HG03159 (cell line): ENCODE data around the gene KIF24.
"Not testable (repeated sequence)": the region's sequence is repeated elsewhere in the genome, so short reads cannot be mapped to it uniquely, and the experiment has no call there.

Experiments used
- ATAC-seq: cut with Tn5 transposase; IDR thresholded peaks from one replicate; pipeline ENCODE4 v1.9.1; 2021; ENCODE audit warnings: mild to moderate bottlenecking, moderate library complexity; ENCODE audit not compliant: unreplicated experiment

KIF24 gene

GRCh38 chr9:34328500-34328986, 525 bp downstream of the KIF24 start:
- no peak for ATAC-seq

- ATAC-seq, result no peak
These were observed 2.4 kb downstream of the KIF24 start for GRCh38 chr9:34326690-34327089.

- ATAC-seq, result no peak
These were observed 6.0 kb downstream of the KIF24 start for GRCh38 chr9:34322899-34323591.

GRCh38 chr9:34321451-34321850, 7.6 kb downstream of the KIF24 start:
- ATAC-seq, result no peak

- ATAC-seq, result no peak
These were observed 10.8 kb downstream of the KIF24 start for GRCh38 chr9:34318163-34318790.

- no peak for ATAC-seq
These were observed 11.6 kb downstream of the KIF24 start for GRCh38 chr9:34317436-34317835.

GRCh38 chr9:34311499-34312185, 17.4 kb downstream of the KIF24 start:
- no peak for ATAC-seq

- ATAC-seq, result no peak
These were observed 18.9 kb downstream of the KIF24 start for GRCh38 chr9:34310215-34310614.

GRCh38 chr9:34308316-34308715, 20.8 kb downstream of the KIF24 start:
- not testable (repeated sequence) for ATAC-seq

GRCh38 chr9:34301064-34301463, 28.0 kb downstream of the KIF24 start:
- ATAC-seq, result not testable (repeated sequence)

- ATAC-seq, result no peak
These were observed 36.5 kb downstream of the KIF24 start for GRCh38 chr9:34292552-34292951.

GRCh38 chr9:34291423-34291822, 37.6 kb downstream of the KIF24 start:
- ATAC-seq, result no peak

- ATAC-seq, result no peak
These were observed 38.0 kb downstream of the KIF24 start for GRCh38 chr9:34291023-34291422.

GRCh38 chr9:34289159-34289558, 39.9 kb downstream of the KIF24 start:
- no peak for ATAC-seq

- ATAC-seq, result no peak
These were observed 47.0 kb downstream of the KIF24 start for GRCh38 chr9:34282096-34282495.

- no peak for ATAC-seq
These were observed 49.7 kb downstream of the KIF24 start for GRCh38 chr9:34279411-34279810.
